ENCODE results near the gene OR8K3.

Gene OR8K3

DNA sequence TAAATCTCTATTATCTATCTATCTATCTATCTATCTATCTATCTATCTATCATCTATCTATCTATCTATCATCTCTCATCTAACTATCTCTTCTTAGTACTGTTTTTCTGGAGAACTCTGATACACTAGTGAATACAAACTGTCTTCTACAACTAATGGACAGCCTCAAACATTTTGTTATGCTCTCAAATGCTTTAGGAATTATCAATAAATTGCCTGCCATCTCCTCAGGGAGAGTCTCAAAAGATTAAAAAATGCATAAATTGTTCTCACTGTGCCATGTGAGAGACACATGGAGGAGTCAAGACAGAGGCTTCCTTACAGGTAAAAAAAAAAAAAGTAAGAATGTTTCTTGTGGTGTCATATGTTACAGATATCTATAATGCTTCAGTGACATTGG is at the start of gene OR8K3:
Gene OR8K3 (plus strand): TSS at position 301 of the 400 bp plus-strand sequence. CDS start 3,163 bp downstream, outside the sequence.
- CTCF ChIA-PET = no interaction called here
- no peak for DNase-seq (ENCODE audit: extremely low spot score)
- POLR2A ChIA-PET = no interaction called here
- TF ChIP-seq CTCF (IDR thresholded peaks at IDR 0.05; ENCODE audit: control extremely low read depth, extremely low read depth, low read depth, missing control alignments) = no peak

GRCh38 chr11:56271092-56271491 is 43.9 kb upstream of the OR8K3 start:
- CTCF ChIA-PET = interaction anchor here (1.2 to 1.7 kb wide), 2 partner anchors 10 to 11 kb away, joined by 3 read pairs; no protein-coding TSS in a partner anchor
- POLR2A ChIA-PET = no interaction called here
- no peak for DNase-seq (ENCODE audit: extremely low spot score)
- no peak for TF ChIP-seq CTCF (IDR thresholded peaks at IDR 0.05; ENCODE audit: control extremely low read depth, extremely low read depth, low read depth, missing control alignments)

GRCh38 chr11:56273854-56274253 is 41.1 kb upstream of the OR8K3 start, which contains the start of gene OR5T1:
Gene OR5T1 (plus strand): TSS chr11:56274154. CDS start chr11:56275639, 1,485 bp downstream.
- POLR2A ChIA-PET = no interaction called here
- CTCF ChIA-PET = no interaction called here
- no peak for DNase-seq (ENCODE audit: extremely low spot score)
- TF ChIP-seq CTCF (IDR thresholded peaks at IDR 0.05; ENCODE audit: control extremely low read depth, extremely low read depth, low read depth, missing control alignments) = no peak

DNA sequence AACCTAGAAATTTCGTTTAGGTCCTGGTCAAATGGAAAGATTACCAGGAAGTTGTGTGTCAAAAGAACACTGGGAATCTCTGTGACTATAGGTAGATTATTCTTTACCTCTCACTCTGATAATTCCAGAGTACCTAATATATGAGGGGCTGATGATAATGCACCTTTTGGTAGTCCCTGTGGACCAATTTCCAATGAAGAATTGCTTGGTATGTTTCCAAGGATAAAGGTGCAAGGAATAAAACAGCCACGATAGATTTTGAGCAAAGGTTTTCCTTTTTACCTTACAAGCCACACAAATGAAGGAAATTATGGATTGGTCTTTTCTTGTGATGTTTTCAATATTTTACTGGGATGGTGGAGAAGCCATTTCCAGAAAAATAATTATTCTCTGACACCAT is 22.8 kb upstream of the OR8K3 start, which contains the start of gene OR8H1:
Gene OR8H1 (minus strand): TSS at position 101 of the 400 bp plus-strand sequence. CDS start 1,192 bp downstream, outside the sequence.
- ChIA-PET CTCF (no interaction called here), POLR2A (no interaction called here)
- no peak for TF ChIP-seq CTCF (IDR thresholded peaks at IDR 0.05; ENCODE audit: control extremely low read depth, extremely low read depth, low read depth, missing control alignments)
- no peak for DNase-seq (ENCODE audit: extremely low spot score)

DNA sequence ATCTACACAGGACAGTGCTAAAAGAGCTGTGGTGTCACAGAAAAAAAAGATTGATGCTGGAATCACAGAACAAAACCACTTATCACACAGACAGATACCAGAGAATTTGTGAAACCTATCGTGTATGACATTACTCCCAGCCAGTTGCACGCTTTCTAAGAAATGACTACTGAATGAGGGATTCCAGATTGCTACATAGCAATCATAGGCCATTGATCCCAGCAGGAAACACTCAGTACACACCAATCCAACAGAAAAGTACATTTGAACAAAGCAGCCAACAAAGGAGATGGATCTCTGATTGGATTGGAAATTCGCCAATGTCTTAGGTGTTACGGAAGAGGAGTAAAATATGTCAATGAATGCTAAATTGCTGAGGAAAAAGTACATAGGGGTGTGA is 18.0 kb upstream of the OR8K3 start:
- DNase-seq (ENCODE audit: extremely low spot score) = no peak
- TF ChIP-seq CTCF (IDR thresholded peaks at IDR 0.05; ENCODE audit: control extremely low read depth, extremely low read depth, low read depth, missing control alignments) = no peak
- ChIA-PET CTCF (no interaction called here), POLR2A (no interaction called here)

DNA sequence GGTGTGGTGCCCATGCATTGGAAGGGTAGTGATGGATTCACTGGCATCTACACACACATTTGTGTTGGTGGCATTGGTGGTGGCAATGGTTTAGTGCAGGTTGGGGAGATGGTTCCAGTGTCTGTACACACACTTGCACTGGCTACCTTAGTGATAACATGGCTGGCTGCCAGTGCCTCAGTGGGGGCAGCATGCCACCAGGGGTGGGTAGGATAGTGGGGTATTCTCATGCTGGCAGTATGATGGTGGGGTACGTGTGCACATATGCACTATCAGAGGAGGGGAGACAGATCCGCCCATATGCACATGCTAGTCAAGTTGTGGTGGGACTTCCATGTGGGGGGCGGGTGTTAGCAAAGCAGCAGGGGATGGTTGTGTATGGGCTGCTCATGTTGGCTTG is 7.1 kb upstream of the OR8K3 start:
- no peak for DNase-seq (ENCODE audit: extremely low spot score)
- ChIA-PET POLR2A (no interaction called here), CTCF (no interaction called here)
- no peak for TF ChIP-seq CTCF (IDR thresholded peaks at IDR 0.05; ENCODE audit: control extremely low read depth, extremely low read depth, low read depth, missing control alignments)
